ENCODE data around the gene BPGM.
"Not testable (repeated sequence)": the region's sequence is repeated elsewhere in the genome, so short reads cannot be mapped to it uniquely, and the experiment has no call there.

Gene BPGM

GRCh38 chr7:134632052-134632451 is 14.6 kb upstream of the BPGM start:
- no peak for DNase-seq (ENCODE audit: low spot score)

GRCh38 chr7:134632937-134633540 is 13.6 kb upstream of the BPGM start:
- peak; percentile 56 for DNase-seq (ENCODE audit: low spot score)

GRCh38 chr7:134636008-134636449 is 10.6 kb upstream of the BPGM start:
- no peak for DNase-seq (ENCODE audit: low spot score)

DNA sequence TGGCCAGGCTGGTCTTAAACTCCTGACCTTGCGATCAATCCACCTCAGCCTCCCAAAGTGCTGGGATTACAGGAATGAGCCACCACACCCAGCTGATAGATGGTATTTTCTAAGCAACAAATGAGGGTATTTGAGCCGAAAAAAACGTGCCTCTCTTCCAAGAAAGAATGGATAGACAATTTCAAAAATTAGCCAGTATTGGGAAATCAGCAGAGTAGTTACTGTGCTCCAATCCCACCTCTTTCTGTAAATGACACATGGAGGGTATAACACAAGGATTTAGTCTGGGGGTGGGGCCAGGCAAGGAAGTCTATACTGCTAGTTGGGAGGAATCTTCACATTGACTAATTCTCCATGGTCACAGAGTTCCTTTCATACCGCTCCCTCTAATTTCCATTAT is 9.2 kb upstream of the BPGM start:
- no peak for DNase-seq (ENCODE audit: low spot score)

GRCh38 chr7:134637934-134638719 is 8.5 kb upstream of the BPGM start:
- DNase-seq (ENCODE audit: low spot score): no peak

GRCh38 chr7:134639061-134639460 is 7.6 kb upstream of the BPGM start:
- no peak for DNase-seq (ENCODE audit: low spot score)

- no peak for DNase-seq (ENCODE audit: low spot score)
Measured at GRCh38 chr7:134639683-134640279, 6.9 kb upstream of the BPGM start.

GRCh38 chr7:134640842-134641715 is 5.6 kb upstream of the BPGM start:
- no peak for DNase-seq (ENCODE audit: low spot score)

GRCh38 chr7:134641981-134642380 is 4.7 kb upstream of the BPGM start:
- not testable (repeated sequence) for DNase-seq (ENCODE audit: low spot score)

- no peak for DNase-seq (ENCODE audit: low spot score)
Measured at GRCh38 chr7:134643131-134643530, 3.5 kb upstream of the BPGM start.

DNA sequence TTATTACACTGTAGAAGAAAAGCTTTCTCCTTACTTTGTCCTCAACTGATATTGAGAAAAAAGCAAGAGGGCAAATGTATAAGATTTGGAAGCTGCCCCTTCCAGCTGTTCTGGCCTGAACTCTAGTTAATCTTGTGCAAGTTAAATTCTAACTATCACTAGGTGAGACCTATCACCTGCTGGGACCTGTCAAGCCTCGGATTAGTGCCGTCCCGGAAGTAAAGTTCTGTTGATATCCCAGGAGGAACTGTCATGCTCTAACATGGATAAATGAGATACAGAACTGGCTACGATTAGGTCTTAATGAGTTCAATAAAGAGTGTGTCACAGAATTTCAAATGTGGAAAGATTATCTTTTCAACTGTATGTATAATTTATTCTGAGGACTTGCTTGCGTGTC is 1.2 kb upstream of the BPGM start:
- no peak for DNase-seq (ENCODE audit: low spot score)

DNA sequence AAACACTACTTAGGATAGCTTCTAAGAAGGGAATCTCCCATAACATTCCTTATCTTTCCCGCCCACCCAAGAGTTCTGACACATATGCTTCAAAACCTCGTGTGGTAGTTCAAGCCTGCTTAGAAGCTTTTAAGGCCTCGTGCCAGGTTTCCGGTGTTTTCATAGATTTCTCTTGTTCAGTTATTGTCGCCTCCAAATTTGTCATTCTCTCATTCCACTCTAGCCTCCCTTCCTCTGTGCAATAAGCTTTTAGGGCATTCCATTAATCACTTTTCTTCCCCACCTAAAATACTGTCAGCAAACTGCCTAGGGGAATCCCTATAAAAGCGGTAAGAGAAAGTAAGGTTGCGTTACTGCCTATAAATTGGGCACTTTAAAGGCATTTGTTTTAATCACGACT is 718 bp upstream of the BPGM start:
- DNase-seq (ENCODE audit: low spot score): peak; percentile 21

- no peak for DNase-seq (ENCODE audit: low spot score)
Measured at GRCh38 chr7:134648456-134648855, 1.8 kb downstream of the BPGM start.

DNA sequence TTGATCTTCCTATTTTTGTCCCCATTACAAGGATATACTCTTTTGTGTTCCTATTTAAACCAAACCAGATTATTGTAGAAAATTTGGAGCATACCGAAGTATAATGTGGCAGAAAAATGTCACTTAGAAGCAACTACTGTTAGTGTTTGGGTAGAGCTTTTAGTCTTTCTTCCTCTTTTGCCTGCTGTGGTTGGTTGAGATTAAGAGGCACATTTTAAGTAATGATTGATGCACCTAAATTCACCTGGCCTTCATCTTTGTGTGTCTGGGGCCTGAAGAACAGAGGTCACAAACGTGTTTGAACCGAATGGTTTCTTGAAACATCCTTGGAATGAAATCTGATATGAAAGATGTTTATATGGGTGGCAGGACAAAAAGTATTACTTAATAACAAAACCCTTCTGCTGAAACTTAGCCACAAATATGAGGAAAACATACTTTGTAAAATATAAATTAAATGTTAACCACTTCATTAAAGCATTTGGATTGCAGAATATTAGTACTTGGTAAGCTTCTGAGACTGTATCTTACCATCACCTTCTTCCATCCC is 2.6 kb downstream of the BPGM start:
- no peak for DNase-seq (ENCODE audit: low spot score)

DNA sequence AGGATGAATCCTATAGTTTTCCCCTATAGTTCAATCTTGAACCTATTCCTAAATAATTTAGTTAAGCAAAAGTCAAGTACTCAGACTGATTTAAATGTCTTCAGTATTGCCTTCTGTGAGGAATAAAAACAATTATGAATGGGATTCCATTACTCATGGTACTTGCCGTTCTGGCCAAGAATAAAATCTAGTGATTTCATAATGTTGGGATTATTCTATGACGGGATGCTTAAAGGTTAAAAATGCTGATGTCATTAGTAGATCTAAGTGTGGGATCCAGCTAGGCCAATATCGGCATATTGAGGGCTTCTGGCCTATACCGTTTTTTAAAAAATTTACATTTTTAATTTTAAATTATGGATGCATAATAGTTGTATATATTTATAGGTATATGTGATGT is 5.3 kb downstream of the BPGM start:
- no peak for DNase-seq (ENCODE audit: low spot score)

GRCh38 chr7:134654104-134654775 is 7.6 kb downstream of the BPGM start:
- DNase-seq (ENCODE audit: low spot score): no peak

DNA sequence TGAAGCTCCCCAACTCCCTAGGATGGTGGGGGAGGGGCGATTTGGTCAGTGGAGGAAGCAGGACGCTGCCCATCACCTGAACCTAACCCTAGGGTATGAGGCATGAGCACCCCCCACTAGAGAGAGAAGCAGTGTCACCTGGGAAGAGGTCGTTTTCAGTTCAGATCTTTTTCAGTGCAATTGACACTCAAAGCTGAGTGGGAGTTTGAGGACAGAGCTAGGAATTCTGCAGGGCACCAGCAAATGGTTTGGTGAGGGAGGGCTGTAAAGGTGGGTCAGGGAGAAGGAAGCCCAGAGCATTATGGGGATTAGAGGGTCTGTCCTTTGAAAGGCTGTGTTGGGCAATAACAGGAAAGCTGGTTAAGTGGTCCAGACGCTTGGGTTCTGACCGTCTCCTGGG is 10.9 kb downstream of the BPGM start:
- no peak for DNase-seq (ENCODE audit: low spot score)

DNA sequence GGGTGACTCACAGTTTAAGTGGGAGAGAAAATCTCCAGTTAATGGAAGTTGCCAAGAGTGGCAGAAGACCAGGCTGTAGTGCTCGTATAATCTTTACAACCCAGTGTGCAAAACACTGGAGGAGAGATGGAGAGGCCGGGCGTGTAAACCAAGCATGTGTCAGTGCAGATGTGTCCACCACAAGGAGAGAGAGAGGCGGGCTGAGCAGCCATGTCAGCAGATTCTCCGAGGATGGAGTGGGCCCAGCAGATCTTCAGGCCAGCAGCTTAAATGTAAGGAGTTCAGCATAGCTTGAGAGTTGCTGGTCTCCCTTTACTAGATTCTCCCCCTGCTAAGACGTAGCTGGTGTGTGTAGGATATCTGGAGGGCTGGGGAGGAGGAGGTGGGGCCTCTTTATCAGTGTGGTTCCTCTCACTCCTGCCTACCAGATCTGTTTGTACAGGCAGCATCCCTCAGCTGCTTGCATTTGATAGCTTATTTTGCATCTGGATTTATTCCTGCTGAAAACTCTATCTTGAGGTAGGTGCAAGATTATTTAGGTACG is 13.7 kb downstream of the BPGM start:
- peak; percentile 43 for DNase-seq (ENCODE audit: low spot score)

DNA sequence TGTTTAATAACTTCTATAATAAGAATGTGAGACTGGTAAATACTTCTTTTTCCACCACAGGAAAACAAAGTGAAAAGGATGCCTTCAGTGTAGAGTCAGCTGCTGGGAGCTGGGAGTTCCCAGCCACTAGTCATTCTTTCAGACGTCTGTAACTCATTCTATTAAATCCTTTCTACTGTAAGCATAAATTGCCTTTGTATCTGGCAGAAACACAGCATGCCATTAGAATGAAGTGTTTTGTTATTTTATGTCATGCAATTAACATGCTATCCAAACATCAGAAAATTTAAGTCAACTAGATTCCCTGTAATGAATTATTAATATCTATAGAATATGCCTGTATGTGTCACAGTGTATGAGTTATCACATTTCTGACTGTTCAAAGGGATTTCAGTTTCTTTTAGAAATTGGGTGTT is 14.3 kb downstream of the BPGM start:
- DNase-seq (ENCODE audit: low spot score): peak; percentile 75

DNA sequence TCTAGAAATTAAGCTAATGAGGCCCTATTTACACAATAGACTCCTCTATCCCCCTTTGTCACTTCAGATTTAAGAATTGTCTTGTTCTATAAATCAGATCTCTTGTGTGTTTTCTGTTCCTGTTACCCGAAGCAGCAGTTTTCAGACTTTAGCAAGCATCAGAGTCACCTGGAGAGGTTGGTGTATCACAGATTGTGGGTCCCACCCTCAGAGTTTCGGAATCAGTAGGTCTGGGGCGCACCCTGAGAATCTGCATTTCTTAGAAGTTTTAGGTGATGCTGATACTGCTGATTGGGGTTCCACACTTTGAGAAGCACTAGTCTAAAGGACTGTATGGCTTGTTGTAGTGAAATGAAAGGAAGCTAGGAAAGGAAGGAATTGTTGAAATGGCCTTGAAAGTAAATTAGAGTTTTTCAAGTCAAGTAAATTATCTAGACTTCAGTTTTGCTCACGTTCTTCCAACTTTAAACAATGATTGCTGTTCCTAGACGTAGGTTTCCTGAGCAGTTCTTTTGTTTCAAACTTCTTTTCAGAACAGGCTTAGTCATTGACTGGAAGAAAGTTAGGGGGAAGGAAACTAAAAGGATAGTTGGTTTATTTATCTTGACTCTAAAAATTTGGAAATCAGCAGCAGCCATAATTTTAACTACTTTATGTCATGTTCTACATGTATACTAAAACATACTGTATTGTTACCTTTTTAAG is 15.7 kb downstream of the BPGM start:
- DNase-seq (ENCODE audit: low spot score): no peak

DNA sequence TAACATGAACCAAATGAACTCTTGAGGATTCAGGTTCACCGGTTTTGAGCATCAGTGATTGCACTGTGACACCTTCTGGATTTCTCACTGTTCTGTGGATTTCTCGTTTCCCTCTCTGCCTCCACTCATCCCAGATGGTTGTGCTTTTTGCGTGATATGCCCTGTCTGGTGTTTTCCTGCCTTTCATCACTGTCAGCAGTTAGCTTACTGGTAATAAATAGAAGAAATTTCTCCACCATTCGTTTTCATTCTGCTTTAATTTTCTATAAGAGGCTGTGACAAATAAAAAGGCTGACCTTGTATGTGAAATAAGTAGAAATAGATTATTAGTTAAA is 16.2 kb downstream of the BPGM start:
- no peak for DNase-seq (ENCODE audit: low spot score)
